Suprapubic skin (tissue), 4 donors: ENCODE results near the gene ARHGAP32. TPM values are rescaled to one million over a fixed set of nuclear protein-coding genes. Genes with fewer than 3 reads are reported as not detected.

ENCODE experiments used
- DNase-seq, 2 donors: peaks; one replicate each; pipeline ENCODE4 v3.0.0-alpha.2; 2019; ENCODE audit warnings: low spot score in 2 of 2
- H3K27ac ChIP-seq: fragments of 200-600 bp; sonication (generic); one replicate; pipeline ENCODE4 v1.5.1; 2019
- H3K27me3 ChIP-seq: fragments of 200-600 bp; sonication (generic); one replicate; pipeline ENCODE4 v1.5.1; 2019
- H3K36me3 ChIP-seq: fragments of 200-600 bp; sonication (generic); one replicate; pipeline ENCODE4 v1.5.1; 2019
- H3K4me1 ChIP-seq: fragments of 200-600 bp; sonication (generic); one replicate; pipeline ENCODE4 v1.5.1; 2019
- H3K4me3 ChIP-seq: fragments of 200-600 bp; sonication (generic); one replicate; pipeline ENCODE4 v1.5.1; 2019; ENCODE audit warnings: mild to moderate bottlenecking
- H3K9me3 ChIP-seq: fragments of 200-600 bp; sonication (generic); one replicate; pipeline ENCODE4 v1.5.1; 2019
- EP300 ChIP-seq: sonication (generic); formaldehyde crosslinking; IDR thresholded peaks from one replicate; pipeline ENCODE4 v1.6.1; 2017; ENCODE audit warnings: antibody characterized with exemption
- POLR2A ChIP-seq, 2 donors: fragments of 450-650 bp; IDR thresholded peaks; one replicate each; pipeline ENCODE4 v1.6.1; 2017; ENCODE audit warnings: antibody characterized with exemption in 2 of 2, mild to moderate bottlenecking in 2 of 2, moderate library complexity in 2 of 2
- POLR2AphosphoS5 ChIP-seq, 3 donors: sonication (generic); formaldehyde crosslinking; IDR thresholded peaks; one replicate each; pipeline ENCODE4 v1.6.1; 2017; ENCODE audit warnings: antibody characterized with exemption in 3 of 3
- WGBS: methylation state at CpG from one replicate; pipeline ENCODE4 v1.1.5; 2018; 5-methylcytosine and 5-hydroxymethylcytosine counted together
- total RNA-seq, 4 donors: library from RNA; depleted of rRNA; stranded (reverse); fragments of >200 nt; gene quantifications; one replicate each; pipeline ENCODE4 v1.1.0, GENCODE V29; 2016
- TF ChIP-seq, protein P1 (sequence below), 2 donors: fragments of 200-600 bp in 1 of 2; fragments of 450-650 bp in 1 of 2; sonication (generic) in 1 of 2; IDR thresholded peaks; one replicate each; pipeline ENCODE4 v1.5.1; 2016 to 2019; ENCODE audit warnings: antibody characterized with exemption in 2 of 2, mild to moderate bottlenecking in 1 of 2, moderate library complexity in 1 of 2

ARHGAP32 gene
- total RNA-seq, 4 donors from 2014 or later: 49.5 to 93.4 (median 62.1) TPM

GRCh38 chr11:128941110-128941509 lies 251.0 kb downstream of the ARHGAP32 start:
- WGBS: 51% methylated on average over 8 of the region's 8 CpGs
- H3K4me1 ChIP-seq: peaks cover 56% of the 10 kb centered on the region
- H3K4me3 ChIP-seq: peak overlapping the region; percentile 42

DNA sequence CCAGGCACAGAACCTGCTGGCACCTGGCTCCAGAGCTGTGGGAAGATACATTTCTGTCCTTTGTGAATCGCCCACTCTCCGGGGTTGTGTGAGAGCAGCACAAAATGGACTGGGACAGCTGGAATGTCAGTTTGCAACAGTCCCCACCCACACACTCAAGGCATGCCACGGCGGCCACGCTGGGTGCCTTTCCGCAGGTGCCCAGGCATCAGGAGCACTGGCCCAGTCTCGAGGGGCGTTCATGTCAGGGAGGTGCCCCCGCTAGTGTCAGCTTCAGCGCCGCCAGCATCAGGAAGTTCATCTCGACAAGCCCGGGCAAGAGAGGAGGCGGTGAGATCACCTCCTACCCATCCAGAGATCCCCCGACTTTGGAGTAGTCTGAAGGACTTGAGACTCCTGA lies 251.5 kb downstream of the ARHGAP32 start:
- Histone ChIP-seq H3K4me1 (peaks cover 56% of the 10 kb centered on the region), H3K27ac (peak overlapping the region; percentile 89), H3K9me3 (no peaks in the 10 kb centered on the region), H3K36me3 (no peaks in the 10 kb centered on the region), H3K4me3 (peak overlapping the region; percentile 42), H3K27me3 (peaks cover 8% of the 10 kb centered on the region)
- TF ChIP-seq POLR2A (IDR thresholded peaks at IDR 0.05) (no peak), POLR2AphosphoS5 (IDR thresholded peaks at IDR 0.05) (no peak), EP300 (no peak)
- TF ChIP-seq, protein P1, sequence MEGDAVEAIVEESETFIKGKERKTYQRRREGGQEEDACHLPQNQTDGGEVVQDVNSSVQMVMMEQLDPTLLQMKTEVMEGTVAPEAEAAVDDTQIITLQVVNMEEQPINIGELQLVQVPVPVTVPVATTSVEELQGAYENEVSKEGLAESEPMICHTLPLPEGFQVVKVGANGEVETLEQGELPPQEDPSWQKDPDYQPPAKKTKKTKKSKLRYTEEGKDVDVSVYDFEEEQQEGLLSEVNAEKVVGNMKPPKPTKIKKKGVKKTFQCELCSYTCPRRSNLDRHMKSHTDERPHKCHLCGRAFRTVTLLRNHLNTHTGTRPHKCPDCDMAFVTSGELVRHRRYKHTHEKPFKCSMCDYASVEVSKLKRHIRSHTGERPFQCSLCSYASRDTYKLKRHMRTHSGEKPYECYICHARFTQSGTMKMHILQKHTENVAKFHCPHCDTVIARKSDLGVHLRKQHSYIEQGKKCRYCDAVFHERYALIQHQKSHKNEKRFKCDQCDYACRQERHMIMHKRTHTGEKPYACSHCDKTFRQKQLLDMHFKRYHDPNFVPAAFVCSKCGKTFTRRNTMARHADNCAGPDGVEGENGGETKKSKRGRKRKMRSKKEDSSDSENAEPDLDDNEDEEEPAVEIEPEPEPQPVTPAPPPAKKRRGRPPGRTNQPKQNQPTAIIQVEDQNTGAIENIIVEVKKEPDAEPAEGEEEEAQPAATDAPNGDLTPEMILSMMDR (IDR thresholded peaks at IDR 0.05): no peak
- DNase-seq: no peak
- 43% methylated on average over 6 of the region's 15 CpGs for WGBS

More at GRCh38 chr11:128941110-128941509, 251.0 kb downstream of the ARHGAP32 start:
- no peak for DNase-seq
- Histone ChIP-seq H3K27ac (peak overlapping the region; percentile 89), H3K27me3 (peaks cover 8% of the 10 kb centered on the region), H3K36me3 (no peaks in the 10 kb centered on the region), H3K9me3 (no peaks in the 10 kb centered on the region)
- TF ChIP-seq EP300 (no peak), POLR2AphosphoS5 (IDR thresholded peaks at IDR 0.05) (no peak), POLR2A (IDR thresholded peaks at IDR 0.05) (no peak)
- TF ChIP-seq, protein P1 (IDR thresholded peaks at IDR 0.05): no peak

GRCh38 chr11:128940156-128940555 lies 252.0 kb downstream of the ARHGAP32 start:
- H3K4me3 ChIP-seq: peak overlapping the region; percentile 42
- H3K27ac ChIP-seq: peak overlapping the region; percentile 89
- no peak for DNase-seq
- 43% methylated on average over 5 of the region's 5 CpGs for WGBS
- TF ChIP-seq POLR2A (IDR thresholded peaks at IDR 0.05) (no peak), POLR2AphosphoS5 (IDR thresholded peaks at IDR 0.05) (no peak), EP300 (no peak)
- TF ChIP-seq, protein P1 (IDR thresholded peaks at IDR 0.05): no peak
- H3K9me3 ChIP-seq: no peaks in the 10 kb centered on the region
- no peaks in the 10 kb centered on the region for H3K36me3 ChIP-seq
- peaks cover 56% of the 10 kb centered on the region for H3K4me1 ChIP-seq
- H3K27me3 ChIP-seq: peaks cover 8% of the 10 kb centered on the region

DNA sequence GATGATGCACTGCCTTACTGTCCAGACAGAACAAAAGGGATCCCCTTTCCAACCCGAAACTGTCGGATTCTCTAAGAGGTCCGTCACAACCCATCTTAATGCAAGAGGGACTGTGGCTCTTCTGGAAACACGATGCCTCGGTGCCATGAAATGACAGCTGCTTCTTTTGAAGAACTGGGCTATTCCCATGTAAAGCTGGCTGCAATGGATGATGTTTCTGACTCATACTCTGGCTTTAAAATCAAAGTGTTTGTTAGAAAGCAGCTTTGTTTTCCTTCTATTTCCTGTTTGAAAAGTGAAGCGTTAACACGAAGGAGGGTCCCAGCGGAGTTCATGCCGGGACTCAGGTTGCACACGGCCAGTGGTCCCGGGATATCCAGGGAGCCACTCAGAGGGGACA lies 252.5 kb downstream of the ARHGAP32 start:
- no peaks in the 10 kb centered on the region for H3K36me3 ChIP-seq
- WGBS: 43% methylated on average over 11 of the region's 11 CpGs
- peaks cover 56% of the 10 kb centered on the region for H3K4me1 ChIP-seq
- TF ChIP-seq POLR2A (IDR thresholded peaks at IDR 0.05): no peak
- TF ChIP-seq, protein P1 (IDR thresholded peaks at IDR 0.05): no peak
- TF ChIP-seq POLR2AphosphoS5 (IDR thresholded peaks at IDR 0.05): no peak
- no peak for TF ChIP-seq EP300
- H3K27me3 ChIP-seq: peaks cover 8% of the 10 kb centered on the region
- H3K27ac ChIP-seq: peak overlapping the region; percentile 89
- no peak for DNase-seq
- peak overlapping the region; percentile 42 for H3K4me3 ChIP-seq
- H3K9me3 ChIP-seq: no peaks in the 10 kb centered on the region

- no peaks in the 10 kb centered on the region for H3K9me3 ChIP-seq
- H3K4me1 ChIP-seq: peaks cover 55% of the 10 kb centered on the region
- 82% methylated on average over 16 of the region's 16 CpGs for WGBS
- TF ChIP-seq, protein P1 (IDR thresholded peaks at IDR 0.05): no peak
- TF ChIP-seq POLR2AphosphoS5 (IDR thresholded peaks at IDR 0.05) (no peak), POLR2A (IDR thresholded peaks at IDR 0.05) (no peak), EP300 (no peak)
- no peak for DNase-seq
- no peaks in the 10 kb centered on the region for H3K36me3 ChIP-seq
- peaks cover 8% of the 10 kb centered on the region for H3K27me3 ChIP-seq
- H3K27ac ChIP-seq: no peak overlapping the region
- no peak overlapping the region for H3K4me3 ChIP-seq
Observed at GRCh38 chr11:128938156-128938885, 253.8 kb downstream of the ARHGAP32 start.
